Inflammatory macrophage treated with lipopolysaccharide for 1 hour (primary cell): Measurements from ENCODE around the gene GPR27.

Source experiments
- DNase-seq, 2 donors: peaks; one replicate each; pipeline ENCODE4 v3.0.0-alpha.2; 2020 to 2022

Gene GPR27

GRCh38 chr3:71733319-71733718, 20.3 kb upstream of the GPR27 start:
- DNase-seq = no peak

GRCh38 chr3:71734881-71735280, 18.8 kb upstream of the GPR27 start:
- DNase-seq = no peak

GRCh38 chr3:71742621-71743020, 11.0 kb upstream of the GPR27 start:
- no peak for DNase-seq

GRCh38 chr3:71744738-71745137, 8.9 kb upstream of the GPR27 start:
- no peak for DNase-seq

GRCh38 chr3:71751602-71752001, 2.1 kb upstream of the GPR27 start:
- DNase-seq = no peak

- no peak for DNase-seq
Observed at GRCh38 chr3:71752831-71753700, 589 bp upstream of the GPR27 start.

GRCh38 chr3:71754610-71755253, 1.1 kb downstream of the GPR27 start:
- no peak for DNase-seq

GRCh38 chr3:71758091-71758490, 4.4 kb downstream of the GPR27 start:
- DNase-seq = peak; percentile 70 to 72

- DNase-seq = peak; percentile 53 to 65
Observed at GRCh38 chr3:71759401-71759800, 5.7 kb downstream of the GPR27 start.

GRCh38 chr3:71760140-71760539, 6.5 kb downstream of the GPR27 start:
- DNase-seq = no peak

GRCh38 chr3:71763426-71763825, 9.8 kb downstream of the GPR27 start:
- DNase-seq = peak in 1 of 2 donors; percentile 33

- DNase-seq = no peak
Observed at GRCh38 chr3:71771126-71771525, 17.5 kb downstream of the GPR27 start.

GRCh38 chr3:71771884-71772283, 18.2 kb downstream of the GPR27 start:
- DNase-seq = no peak

GRCh38 chr3:71776538-71776937, 22.9 kb downstream of the GPR27 start:
- DNase-seq = no peak

GRCh38 chr3:71778353-71778752, 24.7 kb downstream of the GPR27 start:
- no peak for DNase-seq

- DNase-seq = peak; percentile 61 to 64
Observed at GRCh38 chr3:71779674-71780377, 26.2 kb downstream of the GPR27 start.

GRCh38 chr3:71780430-71780829, 26.8 kb downstream of the GPR27 start:
- DNase-seq = no peak

GRCh38 chr3:71783152-71783551, 29.5 kb downstream of the GPR27 start:
- no peak for DNase-seq

- peak in 1 of 2 donors; percentile 17 for DNase-seq
Observed at GRCh38 chr3:71784201-71784913, 30.7 kb downstream of the GPR27 start.

GRCh38 chr3:71784914-71785531, 31.4 kb downstream of the GPR27 start, which contains the start of gene PROK2:
Gene PROK2 (minus strand): TSS chr3:71785148. CDS start chr3:71785052, 96 bp downstream.
- DNase-seq = no peak

- DNase-seq = no peak
Observed at GRCh38 chr3:71785532-71786216, 32.0 kb downstream of the GPR27 start.

- DNase-seq = no peak
Observed at GRCh38 chr3:71786217-71786549, 32.5 kb downstream of the GPR27 start.
